HCT116 (cell line): ENCODE results near the gene ABHD14A. TPM values are rescaled to one million over a fixed set of nuclear protein-coding genes. Genes with fewer than 3 reads are reported as not detected.

Source experiments
- ATAC-seq: fragments of 200-7000 bp; cut with Tn5 transposase; 2 replicates; pipeline ENCODE4 v1.9.1; 2020; ENCODE audit warnings: mild to moderate bottlenecking, moderate library complexity
- BruUV-seq: library from RNA; stranded (reverse); fragments of 400-500 nt; replicated peaks from 2 replicates; lab custom pipeline; 2021; lab: Mats Ljungman, UMichigan
- CTCF ChIA-PET: fragments of 300-600 bp; sonication (Branson Sonifier 250); formaldehyde crosslinking; loops from one replicate; lab custom pipeline; 2021; ENCODE audit warnings: antibody characterized with exemption; lab: Charles Lee
- POLR2A ChIA-PET: fragments of 300-600, 350-600 bp; sonication (Branson Sonifier 250); formaldehyde crosslinking; loops from one replicate; lab custom pipeline; 2021; ENCODE audit warnings: antibody characterized with exemption; lab: Charles Lee
- RAD21 ChIA-PET, 2 experiments: fragments of 300-600 bp; sonication (Branson Sonifier 250); formaldehyde crosslinking; loops; one replicate each; lab custom pipeline; 2023; ENCODE audit warnings: low total read pairs in 2 of 2; ENCODE audit not compliant: uncharacterized antibody in 2 of 2, unreplicated experiment in 2 of 2, low non-redundant PET in 1 of 2; lab: Charles Lee
- DNase-seq: peaks from one replicate; pipeline ENCODE4 v3.0.0-alpha.2; 2010; ENCODE audit warnings: low read depth, low spot score
- H2AFZ ChIP-seq: fragments of 200-600 bp; shearing (Covaris generic), sonication (generic); 2 replicates; pipeline ENCODE4 v1.6.1; 2017; ENCODE audit warnings: low read depth, mixed run types, mixed read lengths, antibody characterized with exemption, low read length; ENCODE audit not compliant: poor library complexity, severe bottlenecking
- H3K27ac ChIP-seq: 2 replicates; pipeline ENCODE4 v1.5.1; 2012; ENCODE audit warnings: low read depth, low read length
- H3K27me3 ChIP-seq: fragments of 200-600 bp; sonication (generic); 2 replicates; pipeline ENCODE4 v1.6.1; 2016; ENCODE audit warnings: mixed run types, low read length, mixed read lengths; ENCODE audit not compliant: insufficient read depth
- H3K36me3 ChIP-seq, 2 experiments: fragments of 200-500 bp in 1 of 2; fragments of 200-600 bp in 1 of 2; sonication (Bioruptor generic) in 1 of 2; sonication (generic) in 1 of 2; 2 replicates each; pipeline versions ENCODE4 v1.5.1 to v1.6.1; 2014 to 2016; ENCODE audit warnings: low read length in 2 of 2, inconsistent platforms in 1 of 2, mixed read lengths in 1 of 2, mixed run types in 1 of 2; ENCODE audit not compliant: insufficient read depth in 2 of 2, control insufficient read depth in 1 of 2
- H3K4me1 ChIP-seq, 2 experiments: fragments of 200-600 bp in 1 of 2; sonication (generic) in 1 of 2; 2 replicates each; pipeline versions ENCODE4 v1.5.1 to v1.6.1; 2012 to 2017; ENCODE audit warnings: low read length in 2 of 2, inconsistent platforms in 1 of 2, mild to moderate bottlenecking in 1 of 2, mixed read lengths in 1 of 2, mixed run types in 1 of 2, moderate library complexity in 1 of 2; ENCODE audit not compliant: insufficient read depth in 2 of 2, control insufficient read depth in 1 of 2
- H3K4me2 ChIP-seq: fragments of 200-600 bp; sonication (generic); 2 replicates; pipeline ENCODE4 v1.6.1; 2017; ENCODE audit warnings: mixed run types, low read length, mixed read lengths
- H3K4me3 ChIP-seq, 2 experiments: fragments of 200-600 bp in 1 of 2; sonication (generic) in 1 of 2; replicated peaks in 1 of 2; 2 replicates each; pipeline ENCODE4 v1.5.1; 2011 to 2016; ENCODE audit warnings: low read length in 2 of 2, control low read depth in 1 of 2, low read depth in 1 of 2, mild to moderate bottlenecking in 1 of 2, mixed read lengths in 1 of 2, mixed run types in 1 of 2
- H3K79me2 ChIP-seq: fragments of 200-600 bp; sonication (generic); 2 replicates; pipeline ENCODE4 v1.6.1; 2017; ENCODE audit warnings: mild to moderate bottlenecking, mixed run types, low read length, moderate library complexity, mixed read lengths; ENCODE audit not compliant: insufficient read depth
- H3K9ac ChIP-seq: fragments of 200-600 bp; sonication (generic); 2 replicates; pipeline ENCODE4 v1.6.1; 2016; ENCODE audit warnings: low read length, mixed read lengths
- H3K9me2 ChIP-seq: fragments of 200-600 bp; sonication (generic), shearing (Covaris generic); 2 replicates; pipeline ENCODE4 v1.6.1; 2017; ENCODE audit warnings: mixed run types, mild to moderate bottlenecking, moderate library complexity; ENCODE audit not compliant: insufficient read depth
- H3K9me3 ChIP-seq, 2 experiments: fragments of 200-500 bp in 1 of 2; fragments of 200-600 bp in 1 of 2; sonication (Bioruptor generic) in 1 of 2; sonication (generic) in 1 of 2; 2 replicates each; pipeline ENCODE4 v1.6.1; 2014 to 2017; ENCODE audit warnings: low read length in 2 of 2, mixed read lengths in 2 of 2, inconsistent platforms in 1 of 2, low read depth in 1 of 2, mild to moderate bottlenecking in 1 of 2, mixed run types in 1 of 2, moderate library complexity in 1 of 2; ENCODE audit not compliant: control insufficient read depth in 1 of 2, insufficient read depth in 1 of 2
- H4K20me1 ChIP-seq: fragments of 200-600 bp; sonication (generic), shearing (Covaris generic); 2 replicates; pipeline ENCODE4 v1.6.1; 2017; ENCODE audit warnings: mixed run types, mild to moderate bottlenecking, moderate library complexity; ENCODE audit not compliant: insufficient read depth
- CBX3 ChIP-seq: IDR thresholded peaks from 2 replicates; pipeline ENCODE4 v1.6.1; 2012; ENCODE audit warnings: low read depth
- RAD21 ChIP-seq: IDR thresholded peaks from 2 replicates; pipeline ENCODE4 v1.6.1; 2012; ENCODE audit warnings: low read depth, mild to moderate bottlenecking
- SIN3A ChIP-seq: IDR thresholded peaks from 2 replicates; pipeline ENCODE4 v1.6.1; 2012; ENCODE audit warnings: low read depth
- ZNF274 ChIP-seq: fragments of 200-500 bp; sonication (Bioruptor generic); IDR thresholded peaks from 2 replicates; pipeline ENCODE4 v1.6.1; 2014; ENCODE audit warnings: mild to moderate bottlenecking, low read depth, low read length, inconsistent platforms
- intact Hi-C: fragments of 100-400 bp; cut with micrococcal nuclease; formaldehyde crosslinking; loops from 2 replicates; pipeline ENCODE4 v1.10.0; 2022
- total RNA-seq: library from RNA; stranded (reverse); gene quantifications from one replicate; pipeline ENCODE4 v1.2.1, GENCODE V29; 2021; ENCODE audit not compliant: unreplicated experiment
- TF ChIP-seq, protein P1 (sequence below): IDR thresholded peaks from 2 replicates; pipeline ENCODE4 v1.6.1; 2011; ENCODE audit warnings: mild to moderate bottlenecking, low read length, moderate library complexity; ENCODE audit not compliant: insufficient replicate concordance; ENCODE audit errors: extremely low read depth

ABHD14A gene
- total RNA-seq, 1 experiment from 2014 or later = 11.6 TPM

DNA sequence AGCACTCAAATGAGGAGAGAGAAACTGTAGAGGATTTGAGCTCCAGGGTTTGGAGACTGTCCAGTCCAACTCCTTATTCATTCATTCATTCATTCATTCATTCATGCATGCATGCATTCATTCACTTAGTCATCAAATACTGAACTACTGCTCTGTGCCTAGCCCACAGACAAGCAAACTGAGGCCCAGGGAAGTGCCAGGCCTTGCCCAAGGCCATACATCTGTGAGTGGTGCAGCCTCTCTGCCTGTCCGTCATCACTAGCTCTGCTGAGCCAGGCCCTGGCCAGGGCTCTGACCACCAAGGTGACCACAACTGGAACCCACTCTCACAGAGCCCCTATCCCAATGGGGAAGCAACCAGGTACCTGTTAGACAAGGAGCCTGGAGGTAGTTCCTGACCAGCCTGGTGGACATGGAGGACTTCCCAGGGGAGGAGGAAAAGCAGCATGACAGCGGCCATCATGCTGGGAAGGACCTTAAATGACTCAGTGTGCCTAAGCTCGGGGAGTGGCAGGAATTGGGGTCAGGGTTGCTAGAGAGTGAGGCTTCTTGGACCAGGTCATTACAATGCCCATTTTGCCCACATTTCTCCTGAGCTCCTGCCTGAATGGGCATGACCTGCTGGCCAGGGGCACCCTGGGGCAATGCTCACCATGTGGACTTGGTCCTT, 48.4 kb downstream of the ABHD14A start:
- DNase-seq (no peak), ATAC-seq (no peak)
- H3K4me3 ChIP-seq = no peak overlapping the region
- H3K9ac ChIP-seq = no peak overlapping the region
- no TSS peak for BruUV-seq
- H3K4me2 ChIP-seq = peak overlapping the region; percentile 17; the same call in 1 of the 2 replicates
- H3K79me2 ChIP-seq = no peaks in the 10 kb centered on the region
- ChIA-PET RAD21 (no interaction called here), POLR2A (no interaction called here), CTCF (interaction anchor here (1.3 kb wide), 1 partner anchor 9 kb away, joined by 4 read pairs; no protein-coding TSS in a partner anchor)
- H3K36me3 ChIP-seq = no peaks in the 10 kb centered on the region
- intact Hi-C loops = no loop called here
- no peak overlapping the region for H3K27ac ChIP-seq
- H3K4me1 ChIP-seq = peaks cover 9 to 23% of the 10 kb centered on the region in 2 experiments
- TF ChIP-seq, protein P1, sequence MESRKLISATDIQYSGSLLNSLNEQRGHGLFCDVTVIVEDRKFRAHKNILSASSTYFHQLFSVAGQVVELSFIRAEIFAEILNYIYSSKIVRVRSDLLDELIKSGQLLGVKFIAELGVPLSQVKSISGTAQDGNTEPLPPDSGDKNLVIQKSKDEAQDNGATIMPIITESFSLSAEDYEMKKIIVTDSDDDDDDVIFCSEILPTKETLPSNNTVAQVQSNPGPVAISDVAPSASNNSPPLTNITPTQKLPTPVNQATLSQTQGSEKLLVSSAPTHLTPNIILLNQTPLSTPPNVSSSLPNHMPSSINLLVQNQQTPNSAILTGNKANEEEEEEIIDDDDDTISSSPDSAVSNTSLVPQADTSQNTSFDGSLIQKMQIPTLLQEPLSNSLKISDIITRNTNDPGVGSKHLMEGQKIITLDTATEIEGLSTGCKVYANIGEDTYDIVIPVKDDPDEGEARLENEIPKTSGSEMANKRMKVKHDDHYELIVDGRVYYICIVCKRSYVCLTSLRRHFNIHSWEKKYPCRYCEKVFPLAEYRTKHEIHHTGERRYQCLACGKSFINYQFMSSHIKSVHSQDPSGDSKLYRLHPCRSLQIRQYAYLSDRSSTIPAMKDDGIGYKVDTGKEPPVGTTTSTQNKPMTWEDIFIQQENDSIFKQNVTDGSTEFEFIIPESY = no peak
- H2AFZ ChIP-seq = no peak overlapping the region
- H3K9me2 ChIP-seq = no peaks in the 10 kb centered on the region
- H4K20me1 ChIP-seq = no peaks in the 10 kb centered on the region
- no peaks in the 10 kb centered on the region for H3K27me3 ChIP-seq
- H3K9me3 ChIP-seq = no peaks in the 10 kb centered on the region

DNA sequence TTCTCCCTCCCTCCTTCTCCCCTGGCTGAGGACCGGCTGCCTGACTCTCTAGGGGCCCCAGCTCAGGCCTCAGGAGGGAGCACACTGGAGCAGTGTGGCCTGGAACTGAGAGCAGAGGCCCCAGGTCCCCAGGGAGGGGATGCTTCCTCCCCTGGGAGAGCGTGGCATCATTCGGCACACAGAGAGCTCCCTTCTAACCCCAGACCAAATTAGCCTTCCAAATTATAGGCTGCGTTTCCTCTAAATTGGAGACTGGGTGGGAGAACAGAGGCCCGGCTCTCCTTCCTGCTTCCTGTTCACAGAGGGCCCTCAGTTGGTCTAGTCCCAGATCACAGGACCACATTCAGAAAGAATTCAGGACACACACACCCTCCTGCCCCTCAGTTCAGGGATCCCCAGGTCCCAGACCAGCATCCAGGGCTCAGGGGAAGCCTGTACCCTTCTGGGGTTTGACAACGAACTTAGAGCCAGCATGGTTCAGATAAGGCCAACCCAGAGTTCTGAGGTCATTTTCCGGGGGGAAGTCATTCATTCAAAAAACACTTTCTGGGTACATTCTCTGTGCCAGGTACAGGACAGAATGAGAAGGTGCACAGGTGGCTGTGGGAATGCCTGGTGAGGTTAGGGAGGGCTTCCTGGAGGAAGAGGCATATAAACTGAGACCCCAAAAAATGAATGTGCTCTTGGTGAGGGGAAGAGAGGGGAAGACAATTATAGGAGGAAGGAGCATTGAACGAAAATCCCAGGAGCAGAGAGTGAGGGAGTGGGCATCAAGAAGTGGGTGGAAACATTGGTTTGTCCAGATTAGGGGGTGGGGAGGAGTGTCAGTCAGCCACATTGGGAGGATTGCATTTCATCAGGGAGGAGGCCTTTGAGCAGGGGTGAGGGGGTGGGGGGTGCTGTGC, 49.2 kb downstream of the ABHD14A start:
- Histone ChIP-seq H3K27me3 (no peaks in the 10 kb centered on the region), H4K20me1 (no peaks in the 10 kb centered on the region), H2AFZ (no peak overlapping the region), H3K36me3 (no peaks in the 10 kb centered on the region), H3K4me1 (peaks cover 9 to 31% of the 10 kb centered on the region in 2 experiments), H3K4me3 (no peak overlapping the region), H3K9me2 (no peaks in the 10 kb centered on the region), H3K9ac (no peak overlapping the region), H3K79me2 (no peaks in the 10 kb centered on the region), H3K27ac (no peak overlapping the region), H3K4me2 (no peak overlapping the region), H3K9me3 (no peaks in the 10 kb centered on the region)
- DNase-seq = no peak
- intact Hi-C loops = no loop called here
- RAD21 ChIA-PET = no interaction called here
- BruUV-seq = no TSS peak
- POLR2A ChIA-PET = no interaction called here
- CTCF ChIA-PET = interaction anchor here (1.3 kb wide), 1 partner anchor 10 kb away, joined by 4 read pairs; no protein-coding TSS in a partner anchor
- ATAC-seq = no peak
- TF ChIP-seq RAD21 (no peak), SIN3A (no peak), CBX3 (no peak), ZNF274 (no peak)
- TF ChIP-seq, protein P1 = no peak
- TF ChIP-seq, all 23 proteins: peak for 0
